AG04450 (cell line): ENCODE measurements around the gene BRWD1. TPM values are rescaled to one million over a fixed set of nuclear protein-coding genes. Genes with fewer than 3 reads are reported as not detected.

ENCODE experiments used
- CTCF ChIA-PET: fragments of 300-600, 350-600 bp; formaldehyde crosslinking; extraction: SDS; loops from one replicate; lab custom pipeline; 2022; ENCODE audit warnings: antibody characterized with exemption, inconsistent platforms; lab: Charles Lee
- POLR2A ChIA-PET: fragments of 350-600 bp; formaldehyde crosslinking; extraction: SDS; loops from one replicate; lab custom pipeline; 2021; ENCODE audit warnings: antibody characterized with exemption, inconsistent platforms; lab: Yijun Ruan, JAX
- DNase-seq: peaks from one replicate; pipeline ENCODE4 v3.0.0-alpha.2; 2011; ENCODE audit warnings: low read depth, low spot score
- H3K27ac ChIP-seq: one replicate; pipeline ENCODE4 v1.5.1; 2012; ENCODE audit warnings: low read depth, low read length, control low read depth
- H3K27me3 ChIP-seq: one replicate; pipeline ENCODE4 v1.6.0; 2012; ENCODE audit warnings: low read length; ENCODE audit not compliant: control insufficient read depth, insufficient read depth
- H3K4me3 ChIP-seq: 2 replicates; pipeline ENCODE4 v1.5.1; 2011; ENCODE audit warnings: mild to moderate bottlenecking, low read depth, low read length, control low read depth
- H3K9me3 ChIP-seq: 2 replicates; pipeline ENCODE4 v1.5.1; 2012; ENCODE audit warnings: low read length; ENCODE audit not compliant: control insufficient read depth, insufficient read depth
- CTCF ChIP-seq: IDR thresholded peaks from 2 replicates; pipeline ENCODE4 v1.5.1; 2011; ENCODE audit warnings: low read depth, low read length, control low read depth, inconsistent platforms
- polyA plus RNA-seq: library from polyadenylated mRNA; depleted of rRNA; stranded (reverse); fragments of >200 nt; gene quantifications from 2 replicates; pipeline ENCODE4 v1.2.3, GENCODE V29; 2011

Gene BRWD1
- polyA plus RNA-seq, 1 experiment: 19.7 TPM

- Histone ChIP-seq H3K4me3 (no peak overlapping the region), H3K27ac (no peak overlapping the region), H3K27me3 (no peaks in the 10 kb centered on the region), H3K9me3 (no peaks in the 10 kb centered on the region; the same call in 1 of the 2 replicates)
- ChIA-PET POLR2A (interaction anchor here (0.6 to 0.7 kb wide), 2 partner anchors 14 to 70 kb away, joined by 3 to 11 read pairs; no protein-coding TSS in a partner anchor), CTCF (no interaction called here)
- no peak for DNase-seq
- no peak for TF ChIP-seq CTCF
Measured at GRCh38 chr21:39317134-39318090, 4.0 kb upstream of the BRWD1 start.

GRCh38 chr21:39316729-39317128 lies 3.3 kb upstream of the BRWD1 start:
- no peaks in the 10 kb centered on the region for H3K27me3 ChIP-seq
- H3K27ac ChIP-seq: no peak overlapping the region
- H3K9me3 ChIP-seq: no peaks in the 10 kb centered on the region; the same call in 1 of the 2 replicates
- ChIA-PET POLR2A (no interaction called here), CTCF (interaction anchor here (1.0 kb wide), 1 partner anchor 12 kb away, joined by 4 read pairs; no protein-coding TSS in a partner anchor)
- no peak for TF ChIP-seq CTCF
- no peak for DNase-seq
- no peak overlapping the region for H3K4me3 ChIP-seq

GRCh38 chr21:39315603-39316445 lies 2.4 kb upstream of the BRWD1 start:
- ChIA-PET CTCF (interaction anchor here (0.7 to 1.0 kb wide), 2 partner anchors 13 to 72 kb away, joined by 3 to 4 read pairs; no protein-coding TSS in a partner anchor), POLR2A (interaction anchor here (2.1 kb wide), 1 partner anchor 32 kb away, joined by 9 read pairs; the partner anchor contains the start of gene HMGN1)
- Histone ChIP-seq H3K27me3 (no peaks in the 10 kb centered on the region), H3K4me3 (no peak overlapping the region), H3K27ac (no peak overlapping the region), H3K9me3 (no peaks in the 10 kb centered on the region; the same call in 1 of the 2 replicates)
- TF ChIP-seq CTCF: no peak
- no peak for DNase-seq

GRCh38 chr21:39314143-39315027 lies 953 bp upstream of the BRWD1 start:
- ChIA-PET CTCF (interaction anchor here (1.8 kb wide), 1 partner anchor 31 kb away, joined by 4 read pairs; no protein-coding TSS in a partner anchor), POLR2A (interaction anchor here (0.5 to 2.1 kb wide), 6 partner anchors 17 to 73 kb away, joined by 5 to 9 read pairs (median 6); partner anchors contain the start of gene HMGN1)
- H3K9me3 ChIP-seq: no peaks in the 10 kb centered on the region; the same call in 1 of the 2 replicates
- TF ChIP-seq CTCF: no peak
- H3K4me3 ChIP-seq: peak overlapping the region; percentile 74
- no peak for DNase-seq
- H3K27me3 ChIP-seq: no peaks in the 10 kb centered on the region
- peak overlapping the region; percentile 80 for H3K27ac ChIP-seq
